ENCODE measurements around the gene TRPC5OS.

TRPC5OS gene

DNA sequence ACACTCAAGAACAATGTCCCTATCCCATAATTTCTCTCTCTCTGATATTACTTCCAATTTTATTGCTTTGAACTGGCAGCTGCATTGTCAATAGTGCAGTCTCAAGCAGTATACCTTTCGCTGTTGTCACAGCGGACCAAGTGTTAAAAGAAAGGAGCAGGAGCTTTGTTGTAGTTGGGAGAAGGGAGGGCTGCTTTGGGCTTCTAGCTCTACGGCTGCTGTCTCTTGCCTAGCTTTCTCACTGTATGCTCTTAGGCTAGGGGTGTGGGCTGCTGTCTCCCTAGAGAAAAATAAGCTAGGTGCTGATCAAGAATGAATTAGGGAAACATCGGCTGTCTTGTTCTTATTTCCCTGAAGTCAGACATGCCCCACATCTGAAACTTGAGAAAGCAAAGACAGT is 52.5 kb downstream of the TRPC5OS start:
- no peaks in the 10 kb centered on the region; the same call in 1 of the 2 replicates for H3K27me3 ChIP-seq (ENCODE audit: low read depth)

More for the DNA sequence above, 52.5 kb downstream of the TRPC5OS start:
- Histone ChIP-seq H3K4me1 (no peaks in the 10 kb centered on the region), H3K9me3 (no peaks in the 10 kb centered on the region), H3K4me3 (no peak overlapping the region), H3K36me3 (replicated peaks) (no peaks in the 10 kb centered on the region)
- in situ Hi-C loops (cut with MboI; ENCODE audit: low sequenced_read_pairs) = no loop called here
- no peak for DNase-seq (ENCODE audit: low spot score in 2 of 2)

All from HAP-1 (cell line).